C4-2B (cell line): ENCODE data around the gene FGL2.
"Not testable (repeated sequence)": the region's sequence is repeated elsewhere in the genome, so short reads cannot be mapped to it uniquely, and the experiment has no call there.

Experiments used
- H3K27ac ChIP-seq: fragments of 450-650 bp; 2 replicates; pipeline ENCODE4 v1.5.1; 2017
- CTCF ChIP-seq: fragments of 450-650 bp; conservative IDR thresholded peaks from 2 replicates; pipeline ENCODE4 v1.5.1; 2017; ENCODE audit warnings: mild to moderate bottlenecking
- ZFX ChIP-seq: fragments of 450-650 bp; IDR thresholded peaks from 2 replicates; pipeline ENCODE4 v1.6.1; 2017

The FGL2 gene

GRCh38 chr7:77223261-77223660 lies 23.6 kb upstream of the FGL2 start:
- no peak for TF ChIP-seq CTCF
- no peak for TF ChIP-seq ZFX
- no peak overlapping the region for H3K27ac ChIP-seq

- no peak overlapping the region for H3K27ac ChIP-seq
- TF ChIP-seq CTCF (no peak), ZFX (no peak)
Measured at GRCh38 chr7:77222819-77223218, 23.2 kb upstream of the FGL2 start.

GRCh38 chr7:77222065-77222464 lies 22.4 kb upstream of the FGL2 start:
- H3K27ac ChIP-seq, result no peak overlapping the region
- no peak for TF ChIP-seq CTCF
- TF ChIP-seq ZFX, result no peak

- not testable (repeated sequence) for H3K27ac ChIP-seq
Measured at GRCh38 chr7:77219701-77220331, 20.2 kb upstream of the FGL2 start.

- TF ChIP-seq ZFX (no peak), CTCF (no peak)
- H3K27ac ChIP-seq, result no peak overlapping the region
Measured at GRCh38 chr7:77217474-77218185, 18.0 kb upstream of the FGL2 start.

GRCh38 chr7:77216181-77216845 lies 16.7 kb upstream of the FGL2 start:
- no peak overlapping the region for H3K27ac ChIP-seq
- no peak for TF ChIP-seq ZFX
- TF ChIP-seq CTCF, result no peak

- H3K27ac ChIP-seq, result no peak overlapping the region
- TF ChIP-seq CTCF, result no peak
- no peak for TF ChIP-seq ZFX
Measured at GRCh38 chr7:77209479-77210139, 10.0 kb upstream of the FGL2 start.
